Measurements from ENCODE around the gene GPRC5D.

Gene GPRC5D

GRCh38 chr12:12938541-12938940, 13.4 kb downstream of the GPRC5D start:
- DNase-seq (ENCODE audit: low read depth, low spot score): no peak

- no peak for DNase-seq (ENCODE audit: low read depth, low spot score)
Observed at GRCh38 chr12:12936983-12937491, 14.9 kb downstream of the GPRC5D start.

- DNase-seq (ENCODE audit: low read depth, low spot score): no peak
Observed at GRCh38 chr12:12934556-12934955, 17.4 kb downstream of the GPRC5D start.

- DNase-seq (ENCODE audit: low read depth, low spot score): no peak
Observed at GRCh38 chr12:12933742-12934141, 18.2 kb downstream of the GPRC5D start.

- no peak for DNase-seq (ENCODE audit: low read depth, low spot score)
Observed at GRCh38 chr12:12930633-12931219, 21.2 kb downstream of the GPRC5D start.

- no peak for DNase-seq (ENCODE audit: low read depth, low spot score)
Observed at GRCh38 chr12:12929696-12930095, 22.3 kb downstream of the GPRC5D start.

GRCh38 chr12:12927211-12928079, 24.5 kb downstream of the GPRC5D start:
- DNase-seq (ENCODE audit: low read depth, low spot score): no peak

GRCh38 chr12:12926571-12927071, 25.3 kb downstream of the GPRC5D start:
- no peak for DNase-seq (ENCODE audit: low read depth, low spot score)

- DNase-seq (ENCODE audit: low read depth, low spot score): no peak
Observed at GRCh38 chr12:12925388-12925787, 26.6 kb downstream of the GPRC5D start.

- DNase-seq (ENCODE audit: low read depth, low spot score): no peak
Observed at GRCh38 chr12:12924169-12924568, 27.8 kb downstream of the GPRC5D start.

- no peak for DNase-seq (ENCODE audit: low read depth, low spot score)
Observed at GRCh38 chr12:12922978-12923377, 29.0 kb downstream of the GPRC5D start.

- no peak for DNase-seq (ENCODE audit: low read depth, low spot score)
Observed at GRCh38 chr12:12922191-12922616, 29.8 kb downstream of the GPRC5D start.

GRCh38 chr12:12919666-12920435, 32.1 kb downstream of the GPRC5D start:
- DNase-seq (ENCODE audit: low read depth, low spot score): no peak

GRCh38 chr12:12918781-12919389, 33.1 kb downstream of the GPRC5D start:
- no peak for DNase-seq (ENCODE audit: low read depth, low spot score)

- no peak for DNase-seq (ENCODE audit: low read depth, low spot score)
Observed at GRCh38 chr12:12917517-12917916, 34.5 kb downstream of the GPRC5D start.

GRCh38 chr12:12916135-12916944, 35.6 kb downstream of the GPRC5D start:
- peak; percentile 79 for DNase-seq (ENCODE audit: low read depth, low spot score)

- DNase-seq (ENCODE audit: low read depth, low spot score): no peak
Observed at GRCh38 chr12:12915656-12916055, 36.3 kb downstream of the GPRC5D start.

- DNase-seq (ENCODE audit: low read depth, low spot score): no peak
Observed at GRCh38 chr12:12912711-12913110, 39.3 kb downstream of the GPRC5D start.

GRCh38 chr12:12909995-12910420, 42.0 kb downstream of the GPRC5D start:
- DNase-seq (ENCODE audit: low read depth, low spot score): no peak

- no peak for DNase-seq (ENCODE audit: low read depth, low spot score)
Observed at GRCh38 chr12:12909228-12909994, 42.6 kb downstream of the GPRC5D start.

Data from activated CD4-positive, CD25-positive, alpha-beta regulatory T cell treated with anti-CD3 and anti-CD28 coated beads, Interleukin-2, amount 50 U/mL, for 16 hours (primary cell).